Measurements from ENCODE around the gene TMEM25. TPM values are rescaled to one million over a fixed set of nuclear protein-coding genes. Genes with fewer than 3 reads are reported as not detected.

The TMEM25 gene
- total and polyA plus RNA-seq, 2 of the 13 experiments (the other 11 are each of a cell fraction or from before 2014, with no cell fraction given) = 7.5 to 17.2 TPM

- TF ChIP-seq ARID5B (CRISPR knock-in tag; IDR thresholded peaks at IDR 0.05) (no peak), ZBTB34 (CRISPR knock-in tag; IDR thresholded peaks at IDR 0.05) (no peak), SMARCE1 (IDR thresholded peaks at IDR 0.05; ENCODE audit: borderline replicate concordance) (no peak), SNAPC2 (CRISPR knock-in tag; IDR thresholded peaks at IDR 0.05) (no peak), YEATS4 (CRISPR knock-in tag; IDR thresholded peaks at IDR 0.05; ENCODE audit: borderline replicate concordance) (no peak), CHD2 (IDR thresholded peaks at IDR 0.05; ENCODE audit: low read depth, low read length) (no peak), ZMYM2 (CRISPR knock-in tag; IDR thresholded peaks at IDR 0.05) (no peak), ZNF773 (CRISPR knock-in tag; IDR thresholded peaks at IDR 0.05; ENCODE audit: borderline replicate concordance) (no peak), CC2D1A (CRISPR knock-in tag; IDR thresholded peaks at IDR 0.05) (no peak), IRF2 (CRISPR knock-in tag; IDR thresholded peaks at IDR 0.05) (no peak), TFAP4 (IDR thresholded peaks at IDR 0.05; ENCODE audit: borderline replicate concordance, low read depth) (no peak), ZNF256 (CRISPR knock-in tag; conservative IDR thresholded peaks at IDR 0.05) (no peak), ZKSCAN1 (IDR thresholded peaks at IDR 0.05; ENCODE audit: low read length) (no peak), RELA (CRISPR knock-in tag; IDR thresholded peaks at IDR 0.05) (0 out of 2 replicates have a peak, but pooled peaks have one; percentile 45), NPAS2 (CRISPR knock-in tag; IDR thresholded peaks at IDR 0.05; ENCODE audit: borderline replicate concordance) (no peak), PLRG1 (conservative IDR thresholded peaks at IDR 0.05) (no peak), SCMH1 (CRISPR knock-in tag; IDR thresholded peaks at IDR 0.05; ENCODE audit: borderline replicate concordance) (no peak), CTCF (CRISPR knock-in tag; IDR thresholded peaks at IDR 0.05) (no peak), ZNF567 (CRISPR knock-in tag; IDR thresholded peaks at IDR 0.05; ENCODE audit: borderline replicate concordance) (no peak)
- TF ChIP-seq, protein P1, sequence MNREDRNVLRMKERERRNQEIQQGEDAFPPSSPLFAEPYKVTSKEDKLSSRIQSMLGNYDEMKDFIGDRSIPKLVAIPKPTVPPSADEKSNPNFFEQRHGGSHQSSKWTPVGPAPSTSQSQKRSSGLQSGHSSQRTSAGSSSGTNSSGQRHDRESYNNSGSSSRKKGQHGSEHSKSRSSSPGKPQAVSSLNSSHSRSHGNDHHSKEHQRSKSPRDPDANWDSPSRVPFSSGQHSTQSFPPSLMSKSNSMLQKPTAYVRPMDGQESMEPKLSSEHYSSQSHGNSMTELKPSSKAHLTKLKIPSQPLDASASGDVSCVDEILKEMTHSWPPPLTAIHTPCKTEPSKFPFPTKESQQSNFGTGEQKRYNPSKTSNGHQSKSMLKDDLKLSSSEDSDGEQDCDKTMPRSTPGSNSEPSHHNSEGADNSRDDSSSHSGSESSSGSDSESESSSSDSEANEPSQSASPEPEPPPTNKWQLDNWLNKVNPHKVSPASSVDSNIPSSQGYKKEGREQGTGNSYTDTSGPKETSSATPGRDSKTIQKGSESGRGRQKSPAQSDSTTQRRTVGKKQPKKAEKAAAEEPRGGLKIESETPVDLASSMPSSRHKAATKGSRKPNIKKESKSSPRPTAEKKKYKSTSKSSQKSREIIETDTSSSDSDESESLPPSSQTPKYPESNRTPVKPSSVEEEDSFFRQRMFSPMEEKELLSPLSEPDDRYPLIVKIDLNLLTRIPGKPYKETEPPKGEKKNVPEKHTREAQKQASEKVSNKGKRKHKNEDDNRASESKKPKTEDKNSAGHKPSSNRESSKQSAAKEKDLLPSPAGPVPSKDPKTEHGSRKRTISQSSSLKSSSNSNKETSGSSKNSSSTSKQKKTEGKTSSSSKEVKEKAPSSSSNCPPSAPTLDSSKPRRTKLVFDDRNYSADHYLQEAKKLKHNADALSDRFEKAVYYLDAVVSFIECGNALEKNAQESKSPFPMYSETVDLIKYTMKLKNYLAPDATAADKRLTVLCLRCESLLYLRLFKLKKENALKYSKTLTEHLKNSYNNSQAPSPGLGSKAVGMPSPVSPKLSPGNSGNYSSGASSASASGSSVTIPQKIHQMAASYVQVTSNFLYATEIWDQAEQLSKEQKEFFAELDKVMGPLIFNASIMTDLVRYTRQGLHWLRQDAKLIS (CRISPR knock-in tag; IDR thresholded peaks at IDR 0.05) = no peak
Observed at GRCh38 chr11:118530180-118530682, 761 bp upstream of the TMEM25 start (continued).

Measured in HepG2 (cell line).